Memory B cell (primary cell): ENCODE measurements around the gene HAUS1.

Experiments
- ATAC-seq: fragments of 150-1000 bp; cut with Tn5 transposase; 2 replicates; pipeline ENCODE4 v1.10.0; 2021; ENCODE audit warnings: low read depth, mild to moderate bottlenecking, moderate library complexity
- DNase-seq, 2 donors: peaks; one replicate each; pipeline ENCODE4 v3.0.0; 2022; ENCODE audit warnings: low spot score in 2 of 2
- H3K27ac Mint-ChIP-seq: one replicate; pipeline ENCODE4 v1.8.0; 2022; ENCODE audit warnings: mild to moderate bottlenecking, moderate library complexity, mixed read lengths
- H3K27me3 Mint-ChIP-seq: one replicate; pipeline ENCODE4 v1.8.0; 2022; ENCODE audit warnings: mixed read lengths
- H3K36me3 Mint-ChIP-seq: one replicate; pipeline ENCODE4 v1.8.0; 2022; ENCODE audit warnings: mild to moderate bottlenecking, mixed read lengths
- H3K4me1 Mint-ChIP-seq: one replicate; pipeline ENCODE4 v1.8.0; 2022; ENCODE audit warnings: mixed read lengths
- H3K4me3 Mint-ChIP-seq: one replicate; pipeline ENCODE4 v1.8.0; 2022; ENCODE audit warnings: mild to moderate bottlenecking, moderate library complexity, mixed read lengths
- H3K9me3 Mint-ChIP-seq: one replicate; pipeline ENCODE4 v1.8.0; 2022; ENCODE audit warnings: mixed read lengths

Gene HAUS1

GRCh38 chr18:46171331-46171730, 67.1 kb downstream of the HAUS1 start:
- DNase-seq = no peak
- peak overlapping the region; percentile 3 for H3K4me3 Mint-ChIP-seq
- H3K9me3 Mint-ChIP-seq = no peaks in the 10 kb centered on the region
- ATAC-seq = no peak
- peaks cover 35% of the 10 kb centered on the region for H3K4me1 Mint-ChIP-seq
- H3K27me3 Mint-ChIP-seq = no peaks in the 10 kb centered on the region
- H3K27ac Mint-ChIP-seq = peak overlapping the region; percentile 40
- H3K36me3 Mint-ChIP-seq = no peaks in the 10 kb centered on the region

DNA sequence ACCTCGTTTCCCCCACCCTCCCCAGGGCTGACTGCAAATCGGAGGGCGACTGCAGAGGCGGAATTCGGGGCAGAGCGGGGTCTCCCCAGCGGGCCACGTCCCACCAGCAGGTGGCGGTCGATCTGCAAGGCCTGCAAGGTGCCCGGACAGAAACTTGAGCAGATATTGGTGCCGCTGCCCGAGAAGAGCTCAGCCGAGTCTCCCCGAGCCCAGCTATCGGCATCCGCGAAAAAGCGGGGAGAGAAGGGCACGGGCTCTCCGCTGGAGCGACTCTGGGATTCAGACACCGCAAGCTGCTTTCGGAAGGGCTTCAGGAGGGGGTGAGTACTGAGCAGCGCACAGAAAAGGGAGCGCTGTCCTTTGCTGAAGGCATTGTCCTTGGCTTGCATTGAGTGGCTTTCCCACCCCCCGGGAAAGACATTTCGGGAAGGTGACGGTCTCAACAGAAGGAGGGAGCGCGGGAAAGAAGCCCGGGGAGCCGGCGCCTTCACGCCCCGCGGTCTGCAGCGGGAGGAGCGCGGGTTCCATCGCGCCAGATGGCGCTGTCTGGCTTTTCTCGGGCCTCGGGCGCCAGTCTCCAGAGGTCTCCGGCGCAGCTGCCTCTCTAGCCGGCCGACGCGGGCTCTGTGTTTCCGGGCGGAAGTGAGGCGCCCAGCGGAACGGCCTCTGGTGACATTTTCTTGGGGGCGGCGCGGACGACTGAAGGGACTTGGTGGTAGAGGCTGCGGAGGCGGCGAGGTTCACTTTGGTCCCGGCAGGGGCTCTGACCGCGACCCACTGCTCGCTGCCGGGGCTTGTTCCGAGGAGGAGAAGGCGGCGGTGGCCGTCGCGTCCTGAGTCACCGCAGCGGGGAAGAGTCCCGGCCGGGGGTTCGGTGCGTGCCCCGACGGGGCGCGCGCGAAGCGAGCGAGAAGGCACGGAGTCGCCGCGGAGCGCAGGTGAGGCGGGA, 69.5 kb downstream of the HAUS1 start:
- H3K4me1 Mint-ChIP-seq = peaks cover 31% of the 10 kb centered on the region
- DNase-seq = peak; percentile 90 to 96

GRCh38 chr18:46174342-46175041, 70.3 kb downstream of the HAUS1 start:
- Mint-ChIP-seq H3K4me1 (peaks cover 28% of the 10 kb centered on the region), H3K36me3 (no peaks in the 10 kb centered on the region), H3K4me3 (peak overlapping the region; percentile 91), H3K27me3 (no peaks in the 10 kb centered on the region), H3K9me3 (no peaks in the 10 kb centered on the region), H3K27ac (peak overlapping the region; percentile 91)
- peak; percentile 17 to 50 for DNase-seq
- no peak for ATAC-seq

More for the DNA sequence above, 69.5 kb downstream of the HAUS1 start:
- Mint-ChIP-seq H3K27me3 (no peaks in the 10 kb centered on the region), H3K9me3 (no peaks in the 10 kb centered on the region), H3K27ac (peak overlapping the region; percentile 91), H3K4me3 (peak overlapping the region; percentile 91), H3K36me3 (no peaks in the 10 kb centered on the region)
- ATAC-seq = peak; percentile 87

DNA sequence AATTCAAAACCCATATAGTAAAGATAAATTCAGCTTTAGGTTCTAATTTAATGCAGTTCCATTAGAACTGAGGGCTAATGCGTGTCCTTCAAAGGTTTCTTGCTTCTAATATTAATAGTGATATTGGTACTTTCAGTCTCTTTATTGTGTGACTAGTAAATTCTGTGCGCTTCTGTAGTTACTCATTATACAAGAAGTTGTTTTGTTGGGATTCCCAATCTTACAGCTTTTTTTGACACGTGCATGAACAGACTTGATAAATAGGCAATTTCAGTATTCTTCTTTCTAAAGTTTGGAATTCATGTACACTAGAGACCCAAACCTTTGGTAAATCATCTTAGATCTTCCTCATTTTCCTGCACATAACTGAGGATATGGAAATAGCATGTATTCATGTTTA, 71.8 kb downstream of the HAUS1 start:
- Mint-ChIP-seq H3K36me3 (no peaks in the 10 kb centered on the region), H3K9me3 (no peaks in the 10 kb centered on the region), H3K27ac (no peak overlapping the region), H3K27me3 (no peaks in the 10 kb centered on the region), H3K4me3 (peak overlapping the region; percentile 91), H3K4me1 (peaks cover 30% of the 10 kb centered on the region)
- DNase-seq = no peak
- ATAC-seq = no peak
